ENCODE measurements around the gene NCKAP5L.

Gene NCKAP5L

GRCh38 chr12:49875115-49875720 is 47.0 kb upstream of the NCKAP5L start:
- no peak for TF ChIP-seq EZH2phosphoT487 (IDR thresholded peaks at IDR 0.05; ENCODE audit: borderline replicate concordance)
- no peak for TF ChIP-seq CTCF (conservative IDR thresholded peaks at IDR 0.05; ENCODE audit: low read length)
- H3K4me1 ChIP-seq (ENCODE audit: insufficient read depth, low read length, poor library complexity, severe bottlenecking): no peaks in the 10 kb centered on the region
- no peak overlapping the region for H2AFZ ChIP-seq (ENCODE audit: low read length)
- H3K4me3 ChIP-seq (ENCODE audit: low read length, poor library complexity, severe bottlenecking): no peak overlapping the region
- peaks cover 4% of the 10 kb centered on the region; the same call in 1 of the 2 replicates for H3F3A ChIP-seq (ENCODE audit: low read depth)
- H3K79me2 ChIP-seq (ENCODE audit: insufficient read depth, low read length): no peaks in the 10 kb centered on the region
- H3K36me3 ChIP-seq (ENCODE audit: insufficient read depth, low read length): no peaks in the 10 kb centered on the region
- no peaks in the 10 kb centered on the region for H3K27me3 ChIP-seq (ENCODE audit: insufficient read depth, low read length, poor library complexity, severe bottlenecking)
- no peaks in the 10 kb centered on the region for H4K20me1 ChIP-seq (ENCODE audit: insufficient read depth, low read length, poor library complexity, severe bottlenecking)
- no peak overlapping the region for H3K9ac ChIP-seq (ENCODE audit: low read depth, low read length, poor library complexity, severe bottlenecking)
- no peaks in the 10 kb centered on the region for H3K9me3 ChIP-seq (ENCODE audit: insufficient read depth, low read depth, low read length)
- no peak overlapping the region for H3K4me2 ChIP-seq (ENCODE audit: low read depth, low read length, poor library complexity, severe bottlenecking)
- no peaks in the 10 kb centered on the region for H3K9me2 ChIP-seq (replicated peaks; ENCODE audit: low read depth, low read length)

GRCh38 chr12:49874142-49874897 is 46.1 kb upstream of the NCKAP5L start:
- no peak overlapping the region for H3K4me3 ChIP-seq (ENCODE audit: low read length, poor library complexity, severe bottlenecking)
- H3K27me3 ChIP-seq (ENCODE audit: insufficient read depth, low read length, poor library complexity, severe bottlenecking): no peaks in the 10 kb centered on the region
- H3K9me3 ChIP-seq (ENCODE audit: insufficient read depth, low read depth, low read length): no peaks in the 10 kb centered on the region
- H3K9me2 ChIP-seq (replicated peaks; ENCODE audit: low read depth, low read length): no peaks in the 10 kb centered on the region
- no peak overlapping the region for H3K4me2 ChIP-seq (ENCODE audit: low read depth, low read length, poor library complexity, severe bottlenecking)
- peaks cover 2% of the 10 kb centered on the region; the same call in 1 of the 2 replicates for H3F3A ChIP-seq (ENCODE audit: low read depth)
- H3K36me3 ChIP-seq (ENCODE audit: insufficient read depth, low read length): no peaks in the 10 kb centered on the region
- no peaks in the 10 kb centered on the region for H4K20me1 ChIP-seq (ENCODE audit: insufficient read depth, low read length, poor library complexity, severe bottlenecking)
- no peak overlapping the region for H2AFZ ChIP-seq (ENCODE audit: low read length)
- no peak overlapping the region for H3K9ac ChIP-seq (ENCODE audit: low read depth, low read length, poor library complexity, severe bottlenecking)
- H3K4me1 ChIP-seq (ENCODE audit: insufficient read depth, low read length, poor library complexity, severe bottlenecking): no peaks in the 10 kb centered on the region
- TF ChIP-seq CTCF (conservative IDR thresholded peaks at IDR 0.05; ENCODE audit: low read length): no peak
- no peak for TF ChIP-seq EZH2phosphoT487 (IDR thresholded peaks at IDR 0.05; ENCODE audit: borderline replicate concordance)
- H3K79me2 ChIP-seq (ENCODE audit: insufficient read depth, low read length): no peaks in the 10 kb centered on the region

- H2AFZ ChIP-seq (ENCODE audit: low read length): no peak overlapping the region
- no peaks in the 10 kb centered on the region for H3K27me3 ChIP-seq (ENCODE audit: insufficient read depth, low read length, poor library complexity, severe bottlenecking)
- H3K4me3 ChIP-seq (ENCODE audit: low read length, poor library complexity, severe bottlenecking): no peak overlapping the region
- no peaks in the 10 kb centered on the region for H3K36me3 ChIP-seq (ENCODE audit: insufficient read depth, low read length)
- H3K9ac ChIP-seq (ENCODE audit: low read depth, low read length, poor library complexity, severe bottlenecking): no peak overlapping the region
- no peaks in the 10 kb centered on the region for H3K4me1 ChIP-seq (ENCODE audit: insufficient read depth, low read length, poor library complexity, severe bottlenecking)
- no peaks in the 10 kb centered on the region for H3K9me3 ChIP-seq (ENCODE audit: insufficient read depth, low read depth, low read length)
- H3K9me2 ChIP-seq (replicated peaks; ENCODE audit: low read depth, low read length): no peaks in the 10 kb centered on the region
- H3K79me2 ChIP-seq (ENCODE audit: insufficient read depth, low read length): no peaks in the 10 kb centered on the region
- H3F3A ChIP-seq (ENCODE audit: low read depth): no peaks in the 10 kb centered on the region; the same call in 1 of the 2 replicates
- TF ChIP-seq CTCF (conservative IDR thresholded peaks at IDR 0.05; ENCODE audit: low read length): no peak
- TF ChIP-seq EZH2phosphoT487 (IDR thresholded peaks at IDR 0.05; ENCODE audit: borderline replicate concordance): no peak
- no peaks in the 10 kb centered on the region for H4K20me1 ChIP-seq (ENCODE audit: insufficient read depth, low read length, poor library complexity, severe bottlenecking)
- no peak overlapping the region for H3K4me2 ChIP-seq (ENCODE audit: low read depth, low read length, poor library complexity, severe bottlenecking)
Observed at GRCh38 chr12:49873361-49873934, 45.2 kb upstream of the NCKAP5L start.
